ENCODE measurements around the gene PRPSAP1. TPM values are rescaled to one million over a fixed set of nuclear protein-coding genes. Genes with fewer than 3 reads are reported as not detected.
"Not testable (repeated sequence)": the region's sequence is repeated elsewhere in the genome, so short reads cannot be mapped to it uniquely, and the experiment has no call there.

Gene PRPSAP1
- total RNA-seq, 4 donors from 2014 or later: 52.4 to 82.3 (median 68.7) TPM

DNA sequence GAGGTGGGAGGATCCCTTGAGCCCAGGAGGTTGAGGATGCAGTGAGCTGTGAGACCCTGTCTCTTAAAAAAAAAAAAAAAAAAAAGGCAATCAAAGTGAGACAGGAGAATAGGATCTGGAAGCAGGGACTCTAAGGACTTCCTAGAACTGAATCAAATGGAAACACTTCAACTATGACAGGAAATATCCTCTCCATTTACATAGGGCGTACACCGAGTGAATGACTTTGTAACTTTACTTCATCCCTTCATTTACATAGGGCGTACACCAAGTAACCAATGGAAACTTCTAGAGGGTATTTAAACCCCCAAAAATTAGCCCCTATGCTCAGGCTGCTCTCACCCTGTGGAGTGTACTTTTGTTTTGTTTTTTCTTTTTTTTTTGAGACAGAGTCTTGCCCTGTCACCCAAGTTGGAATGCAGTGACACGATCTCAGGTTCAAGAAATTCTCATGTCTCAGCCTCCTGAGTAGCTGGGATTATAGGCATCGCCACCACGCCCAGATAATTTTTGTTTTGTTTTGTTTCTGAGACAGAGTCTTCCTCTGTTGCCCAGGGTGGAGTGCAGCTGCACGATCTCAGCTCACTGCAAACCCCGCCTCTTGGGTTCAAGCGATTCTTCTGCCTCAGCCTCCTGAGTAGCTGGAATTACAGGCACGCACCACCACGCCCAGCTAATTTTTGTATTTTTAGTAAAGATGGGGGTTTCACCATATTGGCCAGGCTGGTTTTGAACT, 9.6 kb upstream of the PRPSAP1 start:
- DNase-seq: no peak
- Histone ChIP-seq H3K36me3 (no peaks in the 10 kb centered on the region), H3K4me1 (no peaks in the 10 kb centered on the region), H3K27ac (no peak overlapping the region), H3K9me3 (no peaks in the 10 kb centered on the region), H3K4me3 (no peak overlapping the region), H3K27me3 (no peaks in the 10 kb centered on the region)
- no peak for TF ChIP-seq POLR2A (IDR thresholded peaks at IDR 0.05)
- TF ChIP-seq, protein P1, sequence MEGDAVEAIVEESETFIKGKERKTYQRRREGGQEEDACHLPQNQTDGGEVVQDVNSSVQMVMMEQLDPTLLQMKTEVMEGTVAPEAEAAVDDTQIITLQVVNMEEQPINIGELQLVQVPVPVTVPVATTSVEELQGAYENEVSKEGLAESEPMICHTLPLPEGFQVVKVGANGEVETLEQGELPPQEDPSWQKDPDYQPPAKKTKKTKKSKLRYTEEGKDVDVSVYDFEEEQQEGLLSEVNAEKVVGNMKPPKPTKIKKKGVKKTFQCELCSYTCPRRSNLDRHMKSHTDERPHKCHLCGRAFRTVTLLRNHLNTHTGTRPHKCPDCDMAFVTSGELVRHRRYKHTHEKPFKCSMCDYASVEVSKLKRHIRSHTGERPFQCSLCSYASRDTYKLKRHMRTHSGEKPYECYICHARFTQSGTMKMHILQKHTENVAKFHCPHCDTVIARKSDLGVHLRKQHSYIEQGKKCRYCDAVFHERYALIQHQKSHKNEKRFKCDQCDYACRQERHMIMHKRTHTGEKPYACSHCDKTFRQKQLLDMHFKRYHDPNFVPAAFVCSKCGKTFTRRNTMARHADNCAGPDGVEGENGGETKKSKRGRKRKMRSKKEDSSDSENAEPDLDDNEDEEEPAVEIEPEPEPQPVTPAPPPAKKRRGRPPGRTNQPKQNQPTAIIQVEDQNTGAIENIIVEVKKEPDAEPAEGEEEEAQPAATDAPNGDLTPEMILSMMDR (IDR thresholded peaks at IDR 0.05): no peak
- intact Hi-C loops (cut with DNase I; ENCODE audit: low total_unique reads): no loop called here

DNA sequence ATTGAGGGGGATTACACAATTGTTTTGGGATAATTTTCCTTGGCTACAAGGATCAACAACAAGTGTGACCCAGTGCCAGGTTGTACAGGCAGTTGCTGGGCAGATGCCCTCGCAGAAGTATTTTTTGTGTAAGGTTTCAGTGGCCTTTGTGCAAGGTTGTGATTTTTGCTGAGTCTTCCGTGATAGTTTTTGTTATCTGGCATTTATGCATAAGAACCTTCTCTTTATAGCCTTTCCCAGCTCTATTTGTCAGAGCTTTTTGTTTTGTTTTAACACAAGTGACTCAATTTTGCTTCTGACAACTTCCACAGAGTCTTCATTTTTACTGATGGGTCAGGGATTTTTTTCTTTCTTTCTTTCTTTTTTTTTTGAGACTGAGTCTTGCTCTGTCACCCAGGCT, 6.7 kb upstream of the PRPSAP1 start:
- Histone ChIP-seq H3K4me1 (no peaks in the 10 kb centered on the region), H3K27ac (no peak overlapping the region), H3K9me3 (no peaks in the 10 kb centered on the region), H3K36me3 (no peaks in the 10 kb centered on the region), H3K27me3 (no peaks in the 10 kb centered on the region), H3K4me3 (no peak overlapping the region)
- TF ChIP-seq, protein P1 (IDR thresholded peaks at IDR 0.05): no peak
- no peak for TF ChIP-seq POLR2A (IDR thresholded peaks at IDR 0.05)
- DNase-seq: no peak
- intact Hi-C loops (cut with DNase I; ENCODE audit: low total_unique reads): no loop called here

DNA sequence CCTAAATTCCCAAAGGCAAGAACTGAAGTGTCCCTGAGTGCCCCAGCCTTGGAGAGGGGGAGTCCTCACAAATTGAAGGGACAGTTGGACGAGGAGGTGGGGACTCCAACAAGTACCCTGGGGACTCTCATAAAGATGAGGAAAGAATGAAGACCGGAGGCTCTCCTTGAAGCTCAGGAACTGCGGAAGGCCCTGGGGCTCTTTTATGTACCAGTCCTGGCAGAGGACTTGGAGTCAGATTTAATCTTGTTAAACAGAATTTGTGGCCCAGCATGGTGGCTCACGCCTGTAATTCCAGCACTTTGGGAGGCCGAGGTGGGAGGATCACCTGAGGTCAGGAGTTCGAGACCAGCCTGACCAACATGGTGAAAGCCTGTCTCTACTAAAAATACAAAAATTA, 6.1 kb upstream of the PRPSAP1 start:
- H3K36me3 ChIP-seq; H3K27me3 ChIP-seq; intact Hi-C loops (cut with DNase I; ENCODE audit: low total_unique reads); H3K27ac ChIP-seq; H3K4me1 ChIP-seq; H3K9me3 ChIP-seq; DNase-seq; H3K4me3 ChIP-seq: not testable (repeated sequence)

DNA sequence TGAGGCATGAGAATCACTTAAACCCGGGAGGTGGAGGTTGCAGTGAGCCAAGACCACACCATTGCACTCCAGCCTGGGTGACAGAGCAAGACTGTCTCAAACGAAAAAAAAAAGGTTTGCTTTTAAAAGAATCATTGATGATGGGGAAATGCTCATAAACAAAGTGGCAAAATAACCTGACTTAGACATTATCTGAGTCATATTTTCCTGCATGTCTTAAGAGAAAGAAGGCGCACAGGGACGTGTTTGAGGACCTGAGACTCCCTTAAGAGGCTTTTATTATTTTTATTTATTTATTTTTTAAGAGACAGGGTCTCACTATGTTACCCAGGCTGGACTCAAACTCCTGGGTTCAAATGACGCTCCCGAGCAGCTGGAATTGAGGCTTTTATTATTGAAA, 5.7 kb upstream of the PRPSAP1 start:
- no peak for DNase-seq

DNA sequence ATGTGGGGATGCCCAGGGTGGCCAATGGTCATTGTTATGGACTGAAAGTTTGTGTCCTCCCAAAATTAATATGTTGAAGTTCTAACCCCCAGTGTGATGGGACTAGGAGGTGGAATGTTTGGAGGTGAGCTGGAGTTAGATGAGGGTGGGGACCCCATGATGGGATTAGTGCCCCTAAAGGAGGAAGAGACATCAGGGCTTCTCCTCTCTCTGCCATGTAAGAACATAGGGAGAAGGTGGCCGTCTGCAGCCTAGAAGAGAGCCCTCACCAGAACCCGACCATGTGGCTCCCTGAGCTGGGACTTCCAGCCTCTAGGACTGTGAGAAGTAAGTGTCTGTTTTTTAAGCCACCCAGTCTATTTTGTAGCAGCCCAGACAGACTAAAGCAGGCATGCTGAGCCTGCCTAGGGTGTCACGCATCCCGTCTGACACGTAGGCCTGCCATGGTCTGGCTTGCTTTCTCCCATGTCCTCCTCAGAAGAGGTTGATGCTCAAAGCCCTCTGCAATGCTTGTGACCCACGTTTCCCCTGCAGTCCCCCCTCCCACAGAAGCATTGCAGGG, 4.0 kb upstream of the PRPSAP1 start:
- Histone ChIP-seq H3K27me3 (no peaks in the 10 kb centered on the region), H3K36me3 (no peaks in the 10 kb centered on the region), H3K4me3 (no peak overlapping the region), H3K9me3 (no peaks in the 10 kb centered on the region), H3K4me1 (no peaks in the 10 kb centered on the region), H3K27ac (no peak overlapping the region)
- no peak for TF ChIP-seq POLR2A (IDR thresholded peaks at IDR 0.05)
- TF ChIP-seq, protein P1 (IDR thresholded peaks at IDR 0.05): no peak
- DNase-seq: no peak
- intact Hi-C loops (cut with DNase I; ENCODE audit: low total_unique reads): no loop called here

More for the DNA sequence above, 5.7 kb upstream of the PRPSAP1 start:
- Histone ChIP-seq H3K27ac (no peak overlapping the region), H3K4me1 (no peaks in the 10 kb centered on the region), H3K27me3 (no peaks in the 10 kb centered on the region), H3K4me3 (no peak overlapping the region), H3K36me3 (no peaks in the 10 kb centered on the region), H3K9me3 (no peaks in the 10 kb centered on the region)
- intact Hi-C loops (cut with DNase I; ENCODE audit: low total_unique reads): no loop called here
- no peak for TF ChIP-seq POLR2A (IDR thresholded peaks at IDR 0.05)
- TF ChIP-seq, protein P1 (IDR thresholded peaks at IDR 0.05): no peak
